PFSK-1 (cell line): Measurements from ENCODE around the gene RPS6KA6.

Experiments
- FOXP2 ChIP-seq: optimal IDR thresholded peaks from 2 replicates; pipeline ENCODE3; 2011; ENCODE audit warnings: borderline replicate concordance, control low read depth, inconsistent platforms; ENCODE audit not compliant: insufficient read depth; ENCODE audit errors: extremely low read length, extremely low read depth
- POLR2AphosphoS5 ChIP-seq: IDR thresholded peaks from 2 replicates; pipeline ENCODE4 v1.6.1; 2012; ENCODE audit warnings: low read depth, mild to moderate bottlenecking, control low read depth, low read length, moderate library complexity
- REST ChIP-seq, 2 experiments: IDR thresholded peaks; 2 replicates each; pipeline versions ENCODE4 v1.6.1 to v1.8.0; 2011 to 2012; ENCODE audit warnings: low read depth in 2 of 2, low read length in 2 of 2, control low read depth in 1 of 2, inconsistent platforms in 1 of 2, mild to moderate bottlenecking in 1 of 2, moderate library complexity in 1 of 2; ENCODE audit not compliant: insufficient read depth in 1 of 2
- SIN3A ChIP-seq: IDR thresholded peaks from 2 replicates; pipeline ENCODE4 v1.6.1; 2012; ENCODE audit warnings: mild to moderate bottlenecking, low read length, moderate library complexity, borderline replicate concordance; ENCODE audit not compliant: insufficient read depth
- TAF1 ChIP-seq: IDR thresholded peaks from 2 replicates; pipeline ENCODE4 v1.6.1; 2012; ENCODE audit warnings: low read length, control low read depth, borderline replicate concordance; ENCODE audit not compliant: insufficient read depth

RPS6KA6 gene

GRCh38 chrX:84160736-84161135, 27.3 kb downstream of the RPS6KA6 start:
- TF ChIP-seq TAF1 (no peak), POLR2AphosphoS5 (no peak), SIN3A (no peak), FOXP2 (no peak), REST (IDR thresholded peaks at IDR 0.05; ENCODE audit: insufficient read depth in 1 of 2, low read depth in 2 of 2, low read length in 2 of 2) (no peak)

- no peak for TF ChIP-seq TAF1
Observed at GRCh38 chrX:84156821-84157220, 31.2 kb downstream of the RPS6KA6 start.

- no peak for TF ChIP-seq TAF1
- no peak for TF ChIP-seq SIN3A
- TF ChIP-seq FOXP2: no peak
- no peak for TF ChIP-seq POLR2AphosphoS5
- TF ChIP-seq REST (IDR thresholded peaks at IDR 0.05; ENCODE audit: insufficient read depth in 1 of 2, low read depth in 2 of 2, low read length in 2 of 2): no peak
Observed at GRCh38 chrX:84155938-84156337, 32.1 kb downstream of the RPS6KA6 start.

DNA sequence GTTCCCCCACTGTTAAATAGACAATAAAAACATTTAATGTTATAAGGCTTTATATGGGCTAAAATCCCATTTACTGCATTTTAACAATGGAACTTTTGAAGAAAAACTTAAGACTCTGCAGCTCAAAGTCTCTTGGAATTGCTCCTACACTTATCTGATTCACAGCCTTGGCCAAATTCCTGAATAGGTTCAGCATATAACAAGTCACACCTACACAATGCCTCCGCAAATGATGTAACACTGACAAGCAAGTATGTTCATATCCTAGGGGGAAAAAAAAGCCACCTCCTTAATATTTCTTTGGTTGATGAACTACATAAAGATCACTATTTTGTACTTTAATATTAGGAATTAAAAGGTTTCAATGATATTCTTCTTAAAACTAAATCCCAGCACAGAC, 34.5 kb downstream of the RPS6KA6 start:
- TF ChIP-seq POLR2AphosphoS5 (no peak), SIN3A (no peak), FOXP2 (no peak), TAF1 (no peak), REST (IDR thresholded peaks at IDR 0.05; ENCODE audit: insufficient read depth in 1 of 2, low read depth in 2 of 2, low read length in 2 of 2) (no peak)

- TF ChIP-seq TAF1 (no peak), SIN3A (no peak), POLR2AphosphoS5 (no peak), FOXP2 (no peak), REST (IDR thresholded peaks at IDR 0.05; ENCODE audit: insufficient read depth in 1 of 2, low read depth in 2 of 2, low read length in 2 of 2) (no peak)
Observed at GRCh38 chrX:84144991-84145390, 43.0 kb downstream of the RPS6KA6 start.
